Measurements from ENCODE around the gene TRIM24.

Gene TRIM24

GRCh38 chr7:138429577-138430250, 30.3 kb upstream of the TRIM24 start:
- no peak for TF ChIP-seq TAF1 (IDR thresholded peaks at IDR 0.05; ENCODE audit: borderline replicate concordance, insufficient read depth, low read length)
- TF ChIP-seq, protein P1, sequence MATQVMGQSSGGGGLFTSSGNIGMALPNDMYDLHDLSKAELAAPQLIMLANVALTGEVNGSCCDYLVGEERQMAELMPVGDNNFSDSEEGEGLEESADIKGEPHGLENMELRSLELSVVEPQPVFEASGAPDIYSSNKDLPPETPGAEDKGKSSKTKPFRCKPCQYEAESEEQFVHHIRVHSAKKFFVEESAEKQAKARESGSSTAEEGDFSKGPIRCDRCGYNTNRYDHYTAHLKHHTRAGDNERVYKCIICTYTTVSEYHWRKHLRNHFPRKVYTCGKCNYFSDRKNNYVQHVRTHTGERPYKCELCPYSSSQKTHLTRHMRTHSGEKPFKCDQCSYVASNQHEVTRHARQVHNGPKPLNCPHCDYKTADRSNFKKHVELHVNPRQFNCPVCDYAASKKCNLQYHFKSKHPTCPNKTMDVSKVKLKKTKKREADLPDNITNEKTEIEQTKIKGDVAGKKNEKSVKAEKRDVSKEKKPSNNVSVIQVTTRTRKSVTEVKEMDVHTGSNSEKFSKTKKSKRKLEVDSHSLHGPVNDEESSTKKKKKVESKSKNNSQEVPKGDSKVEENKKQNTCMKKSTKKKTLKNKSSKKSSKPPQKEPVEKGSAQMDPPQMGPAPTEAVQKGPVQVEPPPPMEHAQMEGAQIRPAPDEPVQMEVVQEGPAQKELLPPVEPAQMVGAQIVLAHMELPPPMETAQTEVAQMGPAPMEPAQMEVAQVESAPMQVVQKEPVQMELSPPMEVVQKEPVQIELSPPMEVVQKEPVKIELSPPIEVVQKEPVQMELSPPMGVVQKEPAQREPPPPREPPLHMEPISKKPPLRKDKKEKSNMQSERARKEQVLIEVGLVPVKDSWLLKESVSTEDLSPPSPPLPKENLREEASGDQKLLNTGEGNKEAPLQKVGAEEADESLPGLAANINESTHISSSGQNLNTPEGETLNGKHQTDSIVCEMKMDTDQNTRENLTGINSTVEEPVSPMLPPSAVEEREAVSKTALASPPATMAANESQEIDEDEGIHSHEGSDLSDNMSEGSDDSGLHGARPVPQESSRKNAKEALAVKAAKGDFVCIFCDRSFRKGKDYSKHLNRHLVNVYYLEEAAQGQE (IDR thresholded peaks at IDR 0.05; ENCODE audit: insufficient read depth in 1 of 2, low read depth in 2 of 2, low read length in 2 of 2): no peak
- TF ChIP-seq POLR2AphosphoS5 (IDR thresholded peaks at IDR 0.05; ENCODE audit: low read depth, low read length): no peak
- TF ChIP-seq SIN3A (IDR thresholded peaks at IDR 0.05; ENCODE audit: borderline replicate concordance, insufficient read depth, low read length): no peak
- TF ChIP-seq FOXP2 (optimal IDR thresholded peaks at IDR 0.05; ENCODE audit: borderline replicate concordance, extremely low read depth, extremely low read length, insufficient read depth): no peak

DNA sequence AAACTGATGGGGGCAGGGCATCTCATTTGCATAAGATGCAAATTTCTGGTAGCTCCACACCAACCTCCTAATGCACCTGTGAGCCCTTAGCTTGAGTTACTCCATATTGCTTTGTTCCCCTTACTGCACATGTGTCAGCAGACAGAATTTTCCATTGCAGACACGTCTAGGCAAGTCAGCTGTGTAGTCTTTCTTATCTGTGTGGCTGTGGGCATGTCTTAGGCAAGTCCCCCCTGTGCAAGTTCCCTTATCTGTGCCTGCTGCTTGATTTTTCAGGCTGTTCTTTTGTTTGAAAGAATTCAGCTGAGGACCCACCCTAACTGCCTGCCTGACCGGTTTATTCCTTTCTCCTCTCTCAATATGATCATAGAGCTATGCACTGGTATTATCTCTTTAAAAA, 28.5 kb upstream of the TRIM24 start:
- no peak for TF ChIP-seq SIN3A (IDR thresholded peaks at IDR 0.05; ENCODE audit: borderline replicate concordance, insufficient read depth, low read length)
- no peak for TF ChIP-seq FOXP2 (optimal IDR thresholded peaks at IDR 0.05; ENCODE audit: borderline replicate concordance, extremely low read depth, extremely low read length, insufficient read depth)
- TF ChIP-seq TAF1 (IDR thresholded peaks at IDR 0.05; ENCODE audit: borderline replicate concordance, insufficient read depth, low read length): no peak
- no peak for TF ChIP-seq POLR2AphosphoS5 (IDR thresholded peaks at IDR 0.05; ENCODE audit: low read depth, low read length)
- TF ChIP-seq, protein P1 (IDR thresholded peaks at IDR 0.05; ENCODE audit: insufficient read depth in 1 of 2, low read depth in 2 of 2, low read length in 2 of 2): no peak

DNA sequence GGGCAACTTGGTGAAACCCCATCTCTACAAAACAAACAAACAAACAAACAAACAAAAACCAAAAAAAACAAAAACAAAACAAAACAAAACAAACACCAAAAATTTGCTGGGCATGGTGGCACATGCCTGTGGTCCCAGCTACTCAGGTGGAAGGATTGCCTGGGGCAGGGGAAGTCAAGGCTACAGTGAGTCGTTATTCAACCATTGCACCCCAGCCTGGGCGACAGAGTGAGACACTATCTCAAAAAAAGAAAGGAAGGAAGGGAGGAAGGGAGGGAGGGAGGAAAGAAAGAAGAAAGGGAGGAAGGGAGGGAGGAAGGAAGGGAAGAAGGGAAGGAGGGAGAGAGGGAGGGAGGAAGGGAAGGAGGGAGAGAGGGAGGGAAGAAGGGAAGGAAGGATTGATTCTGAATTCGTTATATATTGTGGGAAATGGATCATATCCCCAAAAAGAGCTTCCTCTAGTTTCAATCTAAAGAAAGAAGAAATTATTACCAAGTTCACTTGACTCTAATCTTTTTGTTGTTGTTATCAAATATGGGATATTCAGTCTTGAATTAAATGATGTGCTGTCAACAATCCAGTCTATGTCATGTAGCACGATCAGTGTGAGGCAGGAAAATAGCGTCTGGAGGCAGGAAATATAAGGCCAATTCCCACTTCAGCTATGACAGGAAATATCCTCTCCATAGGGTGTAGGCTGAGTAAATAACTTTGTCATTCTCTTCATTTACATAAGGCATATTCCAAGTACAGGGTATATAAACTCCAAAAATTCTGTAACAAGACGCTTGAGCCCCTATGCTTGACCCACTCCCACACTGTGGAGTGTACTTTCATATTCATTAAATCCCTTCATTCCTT, 26.2 kb upstream of the TRIM24 start:
- no peak for TF ChIP-seq FOXP2 (optimal IDR thresholded peaks at IDR 0.05; ENCODE audit: borderline replicate concordance, extremely low read depth, extremely low read length, insufficient read depth)
- no peak for TF ChIP-seq TAF1 (IDR thresholded peaks at IDR 0.05; ENCODE audit: borderline replicate concordance, insufficient read depth, low read length)
- no peak for TF ChIP-seq POLR2AphosphoS5 (IDR thresholded peaks at IDR 0.05; ENCODE audit: low read depth, low read length)
- no peak for TF ChIP-seq SIN3A (IDR thresholded peaks at IDR 0.05; ENCODE audit: borderline replicate concordance, insufficient read depth, low read length)

DNA sequence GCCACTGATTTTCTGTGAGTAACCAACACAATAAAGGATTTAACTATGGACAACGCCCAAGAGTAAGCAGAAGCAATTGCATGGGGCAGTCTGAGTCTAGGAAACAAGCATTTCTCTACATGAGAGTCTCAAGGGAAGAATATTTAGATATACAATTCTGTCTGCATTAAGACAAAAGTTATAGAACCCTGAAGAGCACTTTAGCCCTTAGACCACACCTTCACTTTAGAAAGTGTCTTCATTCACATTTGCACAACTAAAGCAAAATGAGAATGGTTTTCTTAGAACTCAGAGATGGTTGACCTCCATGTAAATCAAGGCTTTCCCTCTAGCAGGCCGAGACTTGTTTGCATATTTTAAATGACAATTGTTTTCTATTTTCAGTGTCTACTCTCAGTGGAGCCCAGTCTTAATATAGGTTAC, 25.5 kb upstream of the TRIM24 start:
- TF ChIP-seq FOXP2 (optimal IDR thresholded peaks at IDR 0.05; ENCODE audit: borderline replicate concordance, extremely low read depth, extremely low read length, insufficient read depth) (no peak), SIN3A (IDR thresholded peaks at IDR 0.05; ENCODE audit: borderline replicate concordance, insufficient read depth, low read length) (no peak), POLR2AphosphoS5 (IDR thresholded peaks at IDR 0.05; ENCODE audit: low read depth, low read length) (no peak), TAF1 (IDR thresholded peaks at IDR 0.05; ENCODE audit: borderline replicate concordance, insufficient read depth, low read length) (no peak)
- TF ChIP-seq, protein P1 (IDR thresholded peaks at IDR 0.05; ENCODE audit: insufficient read depth in 1 of 2, low read depth in 2 of 2, low read length in 2 of 2): no peak

- TF ChIP-seq TAF1 (IDR thresholded peaks at IDR 0.05; ENCODE audit: borderline replicate concordance, insufficient read depth, low read length) (no peak), FOXP2 (optimal IDR thresholded peaks at IDR 0.05; ENCODE audit: borderline replicate concordance, extremely low read depth, extremely low read length, insufficient read depth) (no peak), POLR2AphosphoS5 (IDR thresholded peaks at IDR 0.05; ENCODE audit: low read depth, low read length) (no peak), SIN3A (IDR thresholded peaks at IDR 0.05; ENCODE audit: borderline replicate concordance, insufficient read depth, low read length) (no peak)
- TF ChIP-seq, protein P1 (IDR thresholded peaks at IDR 0.05; ENCODE audit: insufficient read depth in 1 of 2, low read depth in 2 of 2, low read length in 2 of 2): no peak
These were observed 24.7 kb upstream of the TRIM24 start for GRCh38 chr7:138435231-138435919.
